Jurkat, Clone E6-1 (cell line): ENCODE results near the gene ETV2. TPM values are rescaled to one million over a fixed set of nuclear protein-coding genes. Genes with fewer than 3 reads are reported as not detected.
"Not testable (repeated sequence)": the region's sequence is repeated elsewhere in the genome, so short reads cannot be mapped to it uniquely, and the experiment has no call there.

ENCODE experiments used
- DNase-seq: peaks from one replicate; pipeline ENCODE4 v3.0.0-alpha.2; 2011; ENCODE audit warnings: low read depth, low spot score
- H3K4me3 ChIP-seq: 2 replicates; pipeline ENCODE4 v1.5.1; 2011; ENCODE audit warnings: mild to moderate bottlenecking, low read length, control low read depth, moderate library complexity
- polyA plus RNA-seq: library from polyadenylated mRNA; unstranded; fragments of >200 nt; gene quantifications from one replicate; pipeline ENCODE4 v1.2.1, GENCODE V29; 2012; ENCODE audit warnings: missing spikeins; ENCODE audit not compliant: insufficient read length, insufficient read depth

The ETV2 gene, protein sequence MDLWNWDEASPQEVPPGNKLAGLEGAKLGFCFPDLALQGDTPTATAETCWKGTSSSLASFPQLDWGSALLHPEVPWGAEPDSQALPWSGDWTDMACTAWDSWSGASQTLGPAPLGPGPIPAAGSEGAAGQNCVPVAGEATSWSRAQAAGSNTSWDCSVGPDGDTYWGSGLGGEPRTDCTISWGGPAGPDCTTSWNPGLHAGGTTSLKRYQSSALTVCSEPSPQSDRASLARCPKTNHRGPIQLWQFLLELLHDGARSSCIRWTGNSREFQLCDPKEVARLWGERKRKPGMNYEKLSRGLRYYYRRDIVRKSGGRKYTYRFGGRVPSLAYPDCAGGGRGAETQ
- 1.4 TPM for polyA plus RNA-seq

DNA sequence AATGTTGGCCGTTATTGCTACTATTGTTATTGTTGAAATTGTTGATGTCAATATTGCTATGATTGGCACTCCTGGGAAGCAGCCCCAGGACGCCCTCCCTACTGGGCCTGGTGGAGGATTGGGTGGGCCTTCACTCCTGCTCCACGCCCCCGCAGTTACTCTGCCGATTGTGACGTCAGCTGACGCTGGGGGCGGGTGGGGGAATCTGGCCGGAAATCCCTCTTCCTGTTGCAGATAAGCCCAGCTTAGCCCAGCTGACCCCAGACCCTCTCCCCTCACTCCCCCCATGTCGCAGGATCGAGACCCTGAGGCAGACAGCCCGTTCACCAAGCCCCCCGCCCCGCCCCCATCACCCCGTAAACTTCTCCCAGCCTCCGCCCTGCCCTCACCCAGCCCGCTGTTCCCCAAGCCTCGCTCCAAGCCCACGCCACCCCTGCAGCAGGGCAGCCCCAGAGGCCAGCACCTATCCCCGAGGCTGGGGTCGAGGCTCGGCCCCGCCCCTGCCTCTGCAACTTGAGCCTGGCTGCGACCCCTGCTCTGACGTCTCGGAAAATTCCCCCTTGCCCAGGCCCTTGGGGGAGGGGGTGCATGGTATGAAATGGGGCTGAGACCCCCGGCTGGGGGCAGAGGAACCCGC, at the start of gene ETV2:
ETV2 (plus strand) TSS at position 231 of the 637 bp plus-strand sequence. CDS start 716 bp downstream, outside the sequence.
- H3K4me3 ChIP-seq, result no peak within 1 kb of the TSS
- no peak for DNase-seq

DNA sequence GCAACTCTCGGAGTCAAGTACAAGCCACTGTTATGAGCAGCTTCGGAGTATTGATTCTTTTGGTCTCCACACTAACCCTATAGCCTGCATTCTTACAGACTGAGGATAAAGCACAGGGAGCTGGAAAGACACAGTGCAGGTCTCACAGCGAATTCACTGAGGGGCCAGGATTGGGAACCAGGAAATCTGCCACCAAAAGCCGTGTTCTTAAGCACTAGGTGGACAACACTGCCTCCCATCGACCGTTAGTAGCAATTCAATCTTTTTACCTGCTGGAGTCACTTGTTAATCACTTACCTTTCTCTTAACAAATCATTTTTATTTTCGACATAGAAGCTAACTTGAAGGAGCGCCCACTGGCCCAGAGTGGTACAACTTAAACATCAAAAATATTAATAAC, 49.3 kb upstream of the ETV2 start:
- peak; percentile 52 for DNase-seq
- H3K4me3 ChIP-seq, result no peak overlapping the region

DNA sequence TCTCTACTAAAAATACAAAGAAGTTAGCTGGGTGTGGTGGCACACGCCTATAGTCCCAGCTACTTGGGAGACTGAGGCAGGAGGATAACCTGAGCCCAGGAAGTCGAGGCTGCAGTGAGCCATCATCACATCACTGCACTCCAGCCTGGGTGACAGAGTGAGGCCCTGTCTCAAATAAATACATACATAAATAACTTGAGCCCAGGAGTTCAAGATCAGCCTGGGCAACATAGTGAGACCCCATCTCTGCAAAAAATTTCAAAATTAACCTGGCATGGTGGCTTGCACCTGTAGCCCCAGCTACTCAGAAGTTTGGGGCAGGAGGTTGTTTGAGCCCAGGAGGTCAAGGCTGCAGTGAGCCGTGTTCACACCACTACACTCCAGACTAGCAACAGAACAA, 46.5 kb upstream of the ETV2 start:
- not testable (repeated sequence) for DNase-seq

DNA sequence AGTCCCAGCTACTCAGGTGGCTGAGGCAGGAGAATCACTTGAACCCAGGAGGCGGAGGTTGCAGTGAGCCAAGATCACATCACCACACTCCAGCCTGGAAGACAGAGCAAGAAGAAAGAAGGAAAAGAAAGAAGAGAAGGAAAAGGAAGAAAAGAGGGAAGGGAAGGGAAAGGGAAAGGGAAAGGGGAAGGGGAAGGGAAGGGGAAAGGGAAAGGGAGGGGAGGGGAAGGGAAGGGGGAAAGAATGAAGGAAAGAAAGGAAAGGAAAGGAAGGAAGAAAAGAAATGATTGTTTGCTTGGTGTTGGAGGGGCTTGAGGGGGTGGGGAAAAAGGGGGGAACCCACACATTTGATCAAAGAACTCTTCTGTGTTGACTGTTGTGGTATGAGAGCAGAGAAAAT, 45.6 kb upstream of the ETV2 start:
- no peak overlapping the region for H3K4me3 ChIP-seq
- no peak for DNase-seq

More for the DNA sequence above, 46.5 kb upstream of the ETV2 start:
- H3K4me3 ChIP-seq, result not testable (repeated sequence)

DNA sequence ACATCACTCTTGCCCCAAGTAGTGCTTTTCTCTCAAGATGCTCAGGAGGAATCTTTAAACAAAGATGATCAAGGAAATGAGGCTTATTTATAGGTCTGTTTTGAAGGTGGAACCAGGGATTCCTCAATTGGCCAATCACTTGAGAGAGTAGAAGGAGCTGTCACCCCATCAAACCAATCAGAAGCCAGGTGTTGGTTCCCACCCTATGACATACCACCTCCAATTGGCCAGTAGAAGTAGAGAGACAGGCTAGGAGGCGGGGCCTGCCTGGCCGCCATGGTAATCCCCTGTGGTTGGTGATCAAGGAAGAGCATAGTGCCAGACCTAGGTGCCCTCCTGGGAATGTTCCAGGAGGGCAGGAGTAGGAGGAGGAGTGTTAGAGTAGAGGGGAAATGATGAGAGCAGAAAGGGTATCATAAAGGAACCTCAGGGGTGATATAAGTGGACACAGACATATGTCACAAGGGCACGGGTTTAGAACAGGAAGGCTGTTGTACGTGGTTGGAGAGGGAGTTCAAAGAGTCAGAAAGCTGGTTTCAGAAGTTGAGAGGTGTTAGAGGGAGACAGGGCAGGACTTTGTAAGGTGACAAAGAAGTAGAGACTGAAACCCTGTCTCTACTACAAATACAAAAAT, 45.1 kb upstream of the ETV2 start:
- peak; percentile 71 for DNase-seq
- no peak overlapping the region for H3K4me3 ChIP-seq

DNA sequence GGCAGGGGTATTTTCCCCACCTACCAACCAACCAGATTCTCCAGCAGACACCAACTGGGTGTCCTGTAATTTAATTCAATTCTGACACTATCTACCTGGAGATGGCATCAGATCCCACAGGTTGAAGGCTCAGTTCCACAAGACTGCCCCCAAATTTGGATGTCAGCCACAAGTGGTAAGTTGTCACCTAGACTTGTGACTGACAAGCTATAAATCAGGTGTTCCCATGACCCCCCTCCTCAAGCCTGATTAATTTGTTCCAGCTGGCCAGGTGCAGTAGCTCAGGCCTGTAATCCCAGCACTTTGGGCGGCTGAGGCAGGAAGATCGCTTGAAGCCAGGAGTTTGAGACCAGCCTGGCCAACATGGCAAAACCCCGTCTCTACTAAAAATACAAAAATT, 39.6 kb upstream of the ETV2 start:
- no peak for DNase-seq

DNA sequence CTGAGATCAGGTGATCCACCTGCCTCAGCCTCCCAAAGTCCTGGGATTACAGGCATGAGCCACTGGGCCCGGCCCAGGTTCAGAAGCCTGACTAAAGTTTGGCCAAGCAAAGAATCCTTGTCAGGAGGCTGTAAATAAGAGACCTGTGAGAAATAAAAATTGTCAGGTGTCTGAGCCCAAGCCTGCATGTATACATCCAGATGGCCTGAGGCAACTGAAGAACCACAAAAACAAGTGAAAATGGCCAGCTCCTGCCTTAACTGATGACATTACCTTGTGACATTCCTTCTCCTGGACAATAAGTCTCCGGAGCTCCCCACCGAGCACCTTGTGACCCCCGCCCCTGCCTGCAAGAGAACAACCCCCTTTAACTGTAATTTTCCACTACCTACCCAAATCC, 37.1 kb upstream of the ETV2 start:
- not testable (repeated sequence) for H3K4me3 ChIP-seq, DNase-seq

More for the DNA sequence above, 39.6 kb upstream of the ETV2 start:
- no peak overlapping the region for H3K4me3 ChIP-seq

DNA sequence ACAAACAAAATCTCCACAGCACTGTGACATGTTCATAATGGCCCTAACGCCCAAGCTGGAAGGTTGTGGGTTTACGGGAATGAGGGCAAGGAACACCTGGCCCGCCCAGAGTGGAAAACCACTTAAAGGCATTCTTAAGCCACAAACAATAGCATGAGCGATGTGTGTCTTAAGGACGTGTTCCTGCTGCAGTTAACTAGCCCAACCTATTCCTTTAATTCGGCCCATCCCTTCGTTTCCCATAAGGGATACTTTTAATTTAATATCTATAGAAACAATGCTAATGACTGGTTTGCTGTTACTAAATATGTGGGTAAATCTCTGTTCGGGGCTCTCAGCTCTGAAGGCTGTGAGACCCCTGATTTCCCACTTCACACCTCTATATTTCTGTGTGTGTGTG, 34.4 kb upstream of the ETV2 start:
- DNase-seq, H3K4me3 ChIP-seq: not testable (repeated sequence)

DNA sequence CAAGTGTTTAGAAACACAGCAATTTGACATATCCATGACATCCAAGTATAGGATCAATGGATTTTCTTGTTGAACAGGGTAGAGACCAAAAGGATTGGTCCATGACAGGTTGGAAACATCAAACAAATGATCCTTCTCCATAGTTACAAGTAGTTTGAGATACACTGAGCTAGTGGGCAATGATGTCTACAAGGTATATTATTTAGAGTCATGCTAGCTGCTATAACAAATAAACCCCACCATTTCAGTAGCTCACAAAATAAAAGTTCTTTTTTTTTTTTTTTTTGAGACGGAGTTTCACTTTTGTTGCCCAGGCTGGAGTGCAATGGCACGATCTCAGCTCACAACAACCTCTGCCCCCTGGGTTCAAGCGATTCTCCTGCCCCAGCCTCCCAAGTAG, 33.9 kb upstream of the ETV2 start:
- DNase-seq, result no peak
- no peak overlapping the region for H3K4me3 ChIP-seq

DNA sequence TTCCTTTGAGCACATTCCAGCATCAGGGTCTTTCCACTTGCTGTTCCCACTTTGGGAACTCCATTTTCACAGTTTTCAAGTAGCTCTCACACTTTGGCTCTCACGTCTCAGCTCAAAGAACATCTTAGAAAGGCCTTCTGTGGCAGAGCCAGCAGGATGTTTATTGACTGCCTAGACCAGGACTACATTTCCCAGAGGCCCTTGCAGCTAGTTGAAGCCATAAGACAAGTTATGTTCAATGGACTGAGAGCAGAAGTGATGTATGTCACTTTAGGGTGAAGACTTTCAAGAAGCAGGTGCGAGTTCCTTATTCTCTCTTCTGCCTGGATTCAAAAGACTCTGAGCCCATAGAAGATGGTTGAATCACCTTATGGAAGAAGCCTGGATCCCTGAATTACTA, 33.3 kb upstream of the ETV2 start:
- DNase-seq, result no peak

DNA sequence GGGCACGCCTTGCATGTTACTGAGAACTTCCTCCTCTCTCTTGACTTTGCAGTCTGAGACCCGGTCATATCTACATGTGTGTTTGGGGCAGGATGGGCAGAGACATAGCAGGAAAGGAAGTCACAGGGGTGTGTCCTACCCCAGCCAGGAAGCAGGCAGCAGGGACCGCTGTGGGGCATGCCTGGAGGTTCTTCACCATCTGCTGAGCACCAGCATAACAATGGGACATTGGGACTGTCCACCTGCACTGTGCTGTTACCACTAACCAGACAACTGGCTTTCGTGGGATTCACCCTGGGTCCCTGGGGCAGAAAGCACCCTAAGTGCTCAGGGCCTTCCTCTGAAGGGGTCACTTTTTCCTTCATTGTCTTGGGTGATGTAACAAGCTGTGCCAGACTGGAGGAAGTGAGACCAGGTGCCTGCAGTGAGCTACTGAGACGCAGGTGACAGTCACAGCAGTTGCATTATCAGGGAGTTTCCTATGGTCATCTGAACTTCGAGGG, 31.6 kb upstream of the ETV2 start:
- no peak for DNase-seq
- H3K4me3 ChIP-seq, result no peak overlapping the region

More for the DNA sequence above, 33.3 kb upstream of the ETV2 start:
- H3K4me3 ChIP-seq, result no peak overlapping the region

DNA sequence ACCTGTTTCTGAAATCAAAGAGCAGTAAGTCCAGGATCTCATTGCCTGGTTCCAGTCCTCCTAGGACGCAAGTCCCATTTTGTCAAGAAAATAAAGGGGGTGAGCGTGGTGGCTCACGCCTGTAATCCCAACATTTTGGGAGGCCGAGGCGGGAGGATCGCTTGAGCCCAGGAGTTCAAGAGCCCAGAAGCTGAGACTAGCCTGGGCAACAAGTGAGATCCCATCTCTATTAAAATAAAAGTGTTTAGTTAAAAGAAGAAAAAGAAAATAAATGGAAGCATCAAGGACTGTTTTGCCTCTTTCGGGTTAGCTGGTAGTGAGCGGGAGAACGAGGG, 29.4 kb upstream of the ETV2 start:
- no peak for DNase-seq

DNA sequence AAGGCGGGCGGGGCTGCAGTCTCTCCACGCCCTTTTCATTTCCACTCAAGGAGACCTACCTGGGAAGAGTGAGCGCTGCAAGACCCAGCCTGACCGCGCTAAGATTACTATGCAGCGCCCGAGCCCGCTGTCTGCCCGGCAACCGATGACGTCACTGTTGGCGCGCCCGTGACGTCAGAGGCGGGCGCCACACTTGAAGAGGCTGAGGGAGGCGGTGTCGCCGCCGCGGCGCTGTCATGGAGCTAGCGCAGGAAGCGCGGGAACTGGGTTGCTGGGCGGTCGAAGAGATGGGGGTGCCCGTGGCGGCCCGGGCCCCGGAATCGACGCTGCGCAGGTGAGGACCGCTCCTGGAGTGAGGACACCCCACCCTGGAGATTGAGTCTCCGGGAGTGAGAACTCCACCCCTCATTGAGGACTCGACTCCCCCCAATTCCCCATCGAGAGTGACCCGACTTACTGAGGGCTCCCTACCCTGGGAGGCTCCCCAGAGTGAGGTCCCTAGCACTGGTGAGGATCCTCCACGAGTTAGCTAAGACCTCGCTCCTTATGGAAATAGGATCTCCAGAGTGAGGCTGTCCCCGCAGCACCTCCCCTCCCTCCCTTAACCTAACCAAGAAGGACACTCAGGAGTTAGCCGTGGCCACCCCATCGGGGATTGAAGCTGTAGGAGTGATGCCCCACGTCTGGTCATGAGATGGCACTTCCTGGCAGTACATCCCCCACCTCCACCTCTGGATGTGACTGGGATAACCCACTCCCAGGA, 28.8 kb upstream of the ETV2 start, which contains the start of gene HAUS5:
HAUS5 (plus strand) TSS at position 177 of the 763 bp plus-strand sequence; CDS start at position 237, 60 bp downstream.
- DNase-seq, result peak; percentile 91
- H3K4me3 ChIP-seq, result peak within 1 kb of the TSS; percentile 78

More for the DNA sequence above, 29.4 kb upstream of the ETV2 start:
- peak overlapping the region; percentile 78 for H3K4me3 ChIP-seq

DNA sequence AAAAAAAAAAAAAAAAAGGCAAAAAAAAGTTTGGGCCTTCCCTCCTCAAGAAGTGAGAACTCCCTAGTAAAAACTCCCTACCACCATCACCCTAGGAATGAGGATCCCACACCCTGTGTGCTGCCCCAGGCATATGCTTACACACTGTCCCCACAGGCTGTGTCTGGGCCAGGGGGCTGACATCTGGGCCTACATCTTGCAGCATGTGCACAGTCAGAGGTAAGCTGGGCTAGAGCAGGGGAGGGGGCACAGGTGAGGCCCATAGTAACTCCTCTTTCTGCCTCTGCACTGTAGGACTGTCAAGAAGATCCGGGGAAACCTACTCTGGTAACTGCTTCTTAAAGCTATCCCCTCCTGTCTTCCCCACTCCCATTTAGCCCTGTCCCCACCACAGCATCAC, 28.0 kb upstream of the ETV2 start:
- H3K4me3 ChIP-seq, result peak overlapping the region; percentile 78

DNA sequence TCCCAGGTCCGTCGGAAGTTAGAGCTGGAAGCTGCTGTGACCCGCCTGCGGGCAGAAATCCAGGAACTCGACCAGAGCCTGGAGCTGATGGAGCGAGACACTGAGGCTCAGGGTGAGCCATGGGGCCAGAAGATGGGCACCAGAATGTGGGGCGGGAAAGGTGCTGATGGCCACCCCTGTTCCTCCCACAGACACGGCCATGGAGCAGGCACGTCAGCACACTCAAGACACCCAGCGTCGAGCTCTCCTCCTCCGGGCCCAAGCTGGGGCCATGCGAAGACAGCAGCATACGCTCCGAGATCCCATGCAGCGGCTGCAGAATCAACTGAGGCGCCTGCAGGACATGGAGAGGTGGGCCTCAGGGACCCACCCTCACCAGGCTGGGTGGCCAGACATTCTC, 26.5 kb upstream of the ETV2 start:
- H3K4me3 ChIP-seq, result no peak overlapping the region
- DNase-seq, result no peak

More for the DNA sequence above, 28.0 kb upstream of the ETV2 start:
- no peak for DNase-seq

DNA sequence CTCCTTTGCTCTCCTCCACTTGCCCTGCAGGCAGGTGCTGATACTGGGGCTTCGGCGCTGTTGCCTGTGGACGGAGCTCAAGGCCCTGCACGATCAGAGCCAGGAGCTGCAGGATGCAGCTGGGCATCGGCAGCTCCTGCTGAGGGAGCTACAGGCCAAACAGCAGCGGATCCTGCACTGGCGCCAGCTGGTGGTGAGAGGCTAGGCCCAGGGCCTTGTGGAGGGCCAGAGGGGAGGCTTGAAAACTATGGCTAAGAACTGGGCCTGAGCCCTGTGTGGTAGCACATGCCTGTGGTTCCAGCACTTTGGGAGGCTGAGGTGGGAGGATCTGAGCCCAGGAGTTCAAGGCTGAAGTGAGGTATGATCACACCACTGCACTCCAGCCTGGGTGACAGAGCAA, 22.7 kb upstream of the ETV2 start:
- no peak for DNase-seq
- H3K4me3 ChIP-seq, result no peak overlapping the region

DNA sequence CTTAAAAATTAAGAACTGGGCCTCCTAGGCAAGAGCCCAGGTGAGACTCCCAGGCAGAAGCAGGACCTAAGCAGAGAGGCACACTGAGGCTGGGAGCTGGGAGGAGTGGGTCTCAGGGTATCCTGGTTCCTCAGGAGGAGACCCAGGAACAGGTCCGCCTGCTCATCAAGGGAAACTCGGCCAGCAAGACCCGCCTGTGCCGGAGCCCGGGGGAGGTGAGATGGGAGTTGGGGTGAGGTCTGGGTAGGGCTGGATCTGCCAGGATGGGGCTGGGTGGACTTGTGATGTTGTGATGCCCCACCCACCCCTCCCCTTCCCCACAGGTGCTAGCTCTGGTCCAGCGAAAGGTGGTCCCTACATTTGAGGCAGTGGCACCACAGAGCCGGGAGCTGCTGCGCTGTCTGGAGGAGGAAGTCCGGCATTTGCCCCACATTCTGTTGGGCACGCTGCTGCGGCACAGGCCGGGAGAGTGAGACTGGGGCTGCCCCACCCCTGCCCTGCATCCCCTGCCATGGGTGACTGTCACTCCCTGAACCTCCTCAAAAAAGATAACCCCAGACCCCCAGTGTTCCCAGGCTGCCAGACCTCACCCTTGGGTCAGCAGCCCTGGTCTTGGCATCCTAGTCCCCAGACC, 22.1 kb upstream of the ETV2 start:
- DNase-seq, result no peak
- H3K4me3 ChIP-seq, result no peak overlapping the region

DNA sequence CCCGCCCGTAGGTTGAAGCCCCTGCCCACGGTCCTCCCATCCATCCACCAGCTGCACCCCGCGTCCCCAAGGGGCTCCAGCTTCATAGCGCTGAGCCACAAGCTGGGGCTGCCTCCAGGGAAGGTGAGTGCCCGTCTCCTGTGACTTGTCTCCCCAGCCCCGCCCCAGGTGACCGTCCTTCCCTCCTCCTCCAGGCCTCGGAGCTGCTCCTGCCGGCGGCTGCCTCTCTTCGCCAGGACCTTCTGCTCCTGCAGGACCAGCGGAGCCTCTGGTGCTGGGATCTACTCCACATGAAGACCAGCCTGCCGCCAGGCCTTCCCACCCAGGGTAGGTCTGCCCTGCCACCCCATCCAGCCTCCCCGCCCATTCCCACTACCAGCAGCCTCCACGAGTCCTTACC, 21.5 kb upstream of the ETV2 start:
- DNase-seq, result no peak
- H3K4me3 ChIP-seq, result no peak overlapping the region

DNA sequence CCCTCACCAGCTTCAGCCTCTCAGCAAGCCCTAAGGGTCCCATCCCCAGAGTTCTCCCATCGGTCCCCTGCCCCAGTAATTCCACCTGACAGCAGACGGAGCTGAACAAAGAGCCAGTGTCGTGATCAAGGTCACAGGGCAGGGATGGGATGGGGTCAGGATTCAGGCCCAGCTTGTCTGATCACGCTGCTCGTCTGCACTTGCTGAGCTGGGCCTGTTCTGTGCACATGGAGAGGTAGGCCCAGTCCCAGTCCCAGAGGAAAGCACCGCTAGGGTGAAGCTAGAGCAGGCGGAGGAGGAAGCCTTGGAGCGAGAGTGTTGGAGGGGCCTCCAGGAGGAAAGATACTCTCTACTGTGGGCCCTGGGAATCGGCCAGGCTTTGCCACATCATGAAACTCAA, 19.8 kb upstream of the ETV2 start:
- H3K4me3 ChIP-seq, result no peak overlapping the region
- no peak for DNase-seq
